GM18526 (cell line): ENCODE measurements around the gene CBX7.
A peak's percentile ranks its signal among the peaks of the same experiment; 100 is the strongest.

Source experiments
- POLR2A ChIP-seq: IDR thresholded peaks from 3 replicates; pipeline ENCODE4 v1.6.1; 2011; ENCODE audit not compliant: insufficient read length; ENCODE audit errors: extremely low read depth

CBX7 gene

GRCh38 chr22:39153220-39153717 is 789 bp upstream of the CBX7 start:
- TF ChIP-seq POLR2A: no peak

DNA sequence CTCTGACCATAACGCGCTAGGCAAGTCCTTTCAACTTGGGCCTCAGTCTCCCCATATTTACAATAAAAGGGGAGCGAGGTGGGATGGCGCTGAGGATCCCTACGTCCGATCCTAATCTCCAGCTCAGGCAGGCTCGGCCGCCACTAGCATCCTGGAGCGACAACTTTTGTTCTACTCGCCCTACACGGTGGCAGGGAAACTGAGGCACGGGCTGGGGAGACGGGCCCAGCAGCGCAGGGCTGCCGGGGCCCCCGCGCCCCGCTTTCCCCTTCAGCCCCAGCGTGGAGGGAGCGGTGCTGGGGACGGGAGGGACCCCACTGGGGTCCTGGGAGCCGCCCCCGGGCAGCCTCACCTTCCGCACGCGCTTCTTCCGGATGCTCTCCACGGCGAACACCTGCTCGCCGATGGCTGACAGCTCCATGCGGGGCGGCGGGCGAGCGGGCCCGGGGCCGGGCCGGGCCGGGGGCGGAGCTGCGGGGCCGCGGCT is 413 bp downstream of the CBX7 start:
- no peak for TF ChIP-seq POLR2A

- no peak for TF ChIP-seq POLR2A
Measured at GRCh38 chr22:39151329-39151975, 1.0 kb downstream of the CBX7 start.

DNA sequence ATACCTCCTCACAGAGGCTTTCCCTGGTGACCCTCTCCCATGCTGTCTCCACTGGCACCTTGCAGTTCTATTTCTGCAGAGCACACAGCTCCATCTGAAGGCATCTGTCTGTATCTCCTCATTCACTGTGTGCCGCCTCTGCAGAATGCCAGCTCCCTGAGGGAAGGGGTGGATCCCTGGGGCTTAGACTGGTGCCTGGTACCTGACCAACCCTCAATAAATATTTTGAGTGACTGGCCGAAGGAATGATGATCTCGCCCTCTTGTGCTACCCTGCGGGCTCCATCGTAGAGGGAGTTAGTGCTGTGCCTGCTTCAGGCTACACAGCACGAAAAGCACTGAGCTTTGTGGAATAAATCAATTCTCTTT is 1.6 kb downstream of the CBX7 start:
- TF ChIP-seq POLR2A: no peak

DNA sequence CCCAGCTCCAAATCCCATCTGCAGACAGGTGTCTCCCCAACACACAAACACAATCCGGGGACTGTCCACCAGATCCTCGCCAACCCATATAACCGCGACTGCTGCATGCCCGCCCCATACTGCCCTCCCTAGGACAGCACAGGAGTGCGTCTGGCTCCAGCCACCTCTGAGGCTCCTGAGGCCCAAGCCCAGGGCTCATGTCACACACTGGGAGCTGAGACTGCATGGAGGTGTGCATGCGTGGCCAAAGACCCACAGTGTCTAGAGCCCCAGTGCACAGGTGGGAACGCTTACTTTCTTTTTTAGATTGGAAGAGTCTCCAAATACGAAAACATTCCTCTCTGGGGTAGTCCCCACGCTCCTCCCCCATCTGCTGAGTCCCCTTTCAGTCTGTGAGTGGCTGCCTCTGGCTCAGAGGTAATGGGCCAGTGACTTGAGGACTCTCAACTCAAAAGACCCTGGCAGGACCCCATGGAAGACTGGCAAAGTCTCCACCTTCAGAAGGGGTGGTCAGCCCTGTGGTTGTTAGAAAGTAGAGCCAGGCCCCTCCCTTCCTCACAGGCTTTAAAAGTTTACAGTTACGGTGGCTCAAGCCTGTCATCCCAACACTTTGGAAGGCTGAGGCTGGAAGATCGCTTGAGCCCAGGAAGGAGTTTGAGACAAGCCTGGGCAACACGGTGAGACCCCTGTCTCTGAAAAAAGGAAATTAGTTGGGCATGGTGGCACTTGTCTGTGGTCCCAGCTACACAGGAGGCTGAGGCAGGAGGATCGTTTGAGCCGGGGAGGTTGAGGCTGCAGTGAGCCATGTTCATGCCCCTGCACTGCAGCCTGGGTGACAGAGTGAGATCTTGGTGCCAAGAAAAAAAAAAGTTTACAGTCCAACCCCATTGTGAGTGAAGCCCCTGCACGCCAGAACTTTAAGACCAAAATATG is 2.3 kb downstream of the CBX7 start:
- no peak for TF ChIP-seq POLR2A

DNA sequence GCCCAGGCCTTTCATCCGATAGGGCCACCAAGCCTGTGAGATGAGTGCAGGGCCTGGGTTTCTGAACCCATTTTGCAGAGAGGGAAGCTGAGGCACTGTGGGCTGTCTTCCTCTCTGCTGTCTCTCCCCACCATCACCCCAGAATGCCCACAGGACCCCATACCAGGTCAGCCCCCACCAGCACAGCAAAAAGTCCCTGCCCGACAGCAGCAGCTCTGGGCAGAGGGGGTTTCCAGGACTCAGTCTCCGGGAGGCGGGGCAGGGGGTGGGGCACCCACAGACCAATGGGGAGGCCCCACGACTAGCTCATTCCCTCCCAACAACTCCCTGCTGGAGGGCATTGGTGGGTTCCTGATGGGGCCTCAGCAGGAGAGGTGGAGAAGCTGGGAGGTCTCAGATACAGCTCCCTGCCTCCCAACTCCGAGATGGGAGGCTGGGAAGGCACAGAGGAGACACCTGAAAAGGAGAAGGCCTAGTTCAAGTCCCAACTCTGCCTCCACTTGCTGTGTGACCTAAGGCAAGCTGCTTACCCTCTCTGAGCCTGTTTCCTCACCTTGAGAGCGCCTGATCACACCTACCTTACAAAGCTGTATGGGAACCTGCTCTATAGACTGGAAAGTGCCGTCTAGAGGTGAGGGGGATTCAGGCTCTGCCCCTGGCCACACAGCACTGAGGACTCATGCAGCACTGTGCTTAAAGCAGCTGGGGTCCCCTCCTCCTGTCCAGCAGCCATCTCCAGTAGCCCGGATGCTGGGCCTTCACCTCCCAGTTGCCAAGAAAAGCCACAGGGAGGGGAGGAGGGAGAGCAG is 3.5 kb downstream of the CBX7 start:
- peak; percentile 40 for TF ChIP-seq POLR2A

DNA sequence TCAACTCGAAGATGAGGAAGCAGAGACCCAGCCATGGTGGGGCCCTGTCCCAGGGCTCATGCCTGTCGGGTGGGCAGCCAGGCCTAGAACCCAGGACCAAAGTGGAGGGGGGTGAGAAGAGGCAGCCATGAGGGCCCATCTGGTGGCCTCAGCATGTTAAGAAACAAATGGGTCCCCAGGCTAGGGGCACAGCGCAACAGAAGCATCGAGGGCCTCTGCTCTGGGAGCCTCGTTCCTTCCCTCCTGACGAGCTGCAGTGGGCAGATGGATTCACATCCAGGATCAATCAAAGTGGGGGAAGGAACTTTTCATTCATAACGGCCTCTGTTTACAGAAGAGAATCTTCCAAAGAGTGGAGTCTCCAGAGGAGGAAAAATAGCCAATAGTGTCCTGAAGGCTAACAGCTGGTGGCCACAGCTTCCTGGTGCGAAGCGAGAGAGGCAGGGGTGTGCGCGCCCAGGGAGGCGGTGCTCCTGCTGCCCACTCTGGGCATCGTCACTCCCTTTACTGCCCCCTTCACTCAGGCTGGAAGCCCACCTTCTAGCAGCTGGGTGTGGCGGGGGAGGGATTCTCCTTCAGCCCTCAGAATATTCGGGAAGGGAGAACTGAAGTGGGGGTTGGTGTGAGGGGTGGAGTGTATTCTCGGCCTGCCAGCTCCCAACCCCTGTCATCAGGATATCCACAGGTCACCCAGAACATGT is 4.3 kb downstream of the CBX7 start:
- no peak for TF ChIP-seq POLR2A

- TF ChIP-seq POLR2A: no peak
Measured at GRCh38 chr22:39147335-39148025, 5.0 kb downstream of the CBX7 start.

DNA sequence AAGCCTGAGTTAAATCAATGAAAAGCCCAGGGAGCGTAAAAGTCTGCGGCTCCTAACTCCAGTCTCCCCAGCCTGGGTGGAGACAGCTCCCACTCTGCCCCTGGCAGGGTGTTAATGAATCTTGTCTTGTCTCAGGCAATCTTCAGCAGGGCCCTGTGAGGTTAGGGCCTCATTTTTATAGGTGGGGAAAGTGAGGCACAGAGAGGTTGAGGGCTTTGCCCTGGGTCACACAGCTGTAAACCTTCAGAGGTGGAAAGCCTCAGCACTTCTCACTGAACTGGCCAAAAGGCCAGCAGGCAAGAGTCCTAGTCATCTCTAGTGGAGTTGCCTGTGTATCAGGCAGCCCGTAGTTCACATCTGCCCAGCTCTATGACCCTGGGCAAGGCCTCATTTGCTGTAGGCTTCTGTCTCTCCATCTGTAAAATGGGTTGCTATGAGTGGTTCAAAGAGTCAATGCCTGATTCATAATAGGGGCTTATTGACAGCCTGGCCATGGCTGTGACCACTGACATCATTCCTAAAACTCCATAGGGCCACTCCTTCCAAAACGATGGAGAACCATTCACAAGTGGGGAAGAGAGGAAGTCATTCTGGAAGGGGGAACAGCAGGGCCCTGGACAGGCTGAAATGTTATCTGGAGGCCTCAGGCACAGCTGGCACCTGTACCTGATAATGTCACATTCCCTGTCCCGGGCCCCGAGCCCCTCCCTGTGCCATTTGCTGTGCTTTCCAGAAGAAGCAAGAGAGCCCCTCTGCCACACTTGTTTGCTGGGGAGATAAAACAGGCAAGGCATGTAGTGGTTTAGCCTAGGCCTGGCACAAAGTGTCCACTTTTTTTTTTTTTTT is 6.0 kb downstream of the CBX7 start:
- TF ChIP-seq POLR2A: no peak

DNA sequence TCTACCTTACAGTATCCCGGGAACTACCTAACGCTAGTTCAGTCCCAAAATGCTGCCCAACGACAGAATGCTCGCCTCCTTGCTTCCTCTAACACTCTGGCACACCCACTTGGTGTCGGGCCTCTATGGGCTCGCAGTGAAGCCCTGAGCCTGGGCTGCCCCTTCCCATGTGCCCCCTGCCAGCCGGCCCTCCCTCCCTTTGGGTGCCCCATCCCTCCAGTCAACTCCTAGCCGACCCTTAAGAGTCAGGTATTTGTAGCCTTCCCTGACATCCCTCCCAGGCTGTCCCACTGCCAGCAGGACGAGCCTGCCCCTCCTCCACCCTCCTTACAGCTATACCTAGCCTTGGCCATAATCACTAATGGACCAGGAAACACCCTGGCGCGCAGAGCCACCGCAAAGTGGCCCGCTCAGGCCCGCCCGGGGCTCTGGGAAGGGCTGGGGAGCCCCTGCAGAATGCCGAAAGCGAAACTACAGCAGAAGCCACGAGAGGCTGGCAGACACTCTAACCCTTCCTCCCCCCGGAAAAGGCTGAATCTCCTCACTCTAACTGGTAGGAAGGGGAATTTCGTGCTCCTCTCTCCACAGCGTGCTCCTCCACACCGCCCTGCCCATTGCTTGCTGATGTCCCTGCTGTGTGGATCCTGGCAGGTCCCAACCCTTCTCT is 8.2 kb downstream of the CBX7 start:
- TF ChIP-seq POLR2A: peak; percentile 31

GRCh38 chr22:39142088-39142680 is 10.3 kb downstream of the CBX7 start:
- no peak for TF ChIP-seq POLR2A

DNA sequence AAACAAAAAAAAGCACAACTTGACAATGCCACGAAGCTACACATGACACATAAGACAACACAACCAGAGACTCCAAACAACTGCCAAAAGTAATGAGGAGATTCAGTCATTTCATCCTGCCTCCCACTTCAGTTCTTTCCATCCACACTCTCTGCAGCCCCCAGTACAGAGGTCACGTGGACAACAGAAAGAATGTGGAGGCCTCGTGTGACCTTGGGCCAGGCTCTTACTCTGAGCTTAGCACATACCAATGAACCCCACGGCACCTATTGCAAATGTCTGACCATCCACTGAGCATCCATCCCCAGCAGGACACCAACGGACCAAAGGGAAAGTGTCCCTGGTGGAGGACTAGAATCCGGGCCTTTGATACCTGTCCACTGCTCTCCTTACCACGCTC is 12.5 kb downstream of the CBX7 start:
- TF ChIP-seq POLR2A: no peak
